Measurements from ENCODE around the gene DEFB129.
"Not testable (repeated sequence)": the region's sequence is repeated elsewhere in the genome, so short reads cannot be mapped to it uniquely, and the experiment has no call there.

The DEFB129 gene

GRCh38 chr20:253447-253846 is 26.4 kb downstream of the DEFB129 start:
- DNase-seq (ENCODE audit: low spot score): not testable (repeated sequence)

GRCh38 chr20:257419-257818 is 30.4 kb downstream of the DEFB129 start, which contains the start of gene DEFB132:
DEFB132 (plus strand) TSS chr20:257724; CDS start chr20:257779, 55 bp downstream.
- DNase-seq (ENCODE audit: low spot score): no peak

GRCh38 chr20:258269-258858 is 31.3 kb downstream of the DEFB129 start:
- no peak for DNase-seq (ENCODE audit: low spot score)

GRCh38 chr20:258963-259362 is 31.9 kb downstream of the DEFB129 start:
- no peak for DNase-seq (ENCODE audit: low spot score)

- no peak for DNase-seq (ENCODE audit: low spot score)
Measured at GRCh38 chr20:259981-260380, 32.9 kb downstream of the DEFB129 start.

GRCh38 chr20:263701-264100 is 36.6 kb downstream of the DEFB129 start:
- DNase-seq (ENCODE audit: low spot score): no peak

- DNase-seq (ENCODE audit: low spot score): peak; percentile 68
Measured at GRCh38 chr20:266596-267562, 39.8 kb downstream of the DEFB129 start.

GRCh38 chr20:270517-270916 is 43.5 kb downstream of the DEFB129 start:
- DNase-seq (ENCODE audit: low spot score): no peak

GRCh38 chr20:271069-271468 is 44.0 kb downstream of the DEFB129 start:
- no peak for DNase-seq (ENCODE audit: low spot score)

GRCh38 chr20:271528-271927 is 44.5 kb downstream of the DEFB129 start:
- DNase-seq (ENCODE audit: low spot score): no peak

- DNase-seq (ENCODE audit: low spot score): no peak
Measured at GRCh38 chr20:272718-273117, 45.7 kb downstream of the DEFB129 start.

- no peak for DNase-seq (ENCODE audit: low spot score)
Measured at GRCh38 chr20:273884-274283, 46.8 kb downstream of the DEFB129 start.

GRCh38 chr20:275791-276190 is 48.7 kb downstream of the DEFB129 start:
- no peak for DNase-seq (ENCODE audit: low spot score)

- no peak for DNase-seq (ENCODE audit: low spot score)
Measured at GRCh38 chr20:276620-277495, 49.8 kb downstream of the DEFB129 start.

- no peak for DNase-seq (ENCODE audit: low spot score)
Measured at GRCh38 chr20:277496-277781, 50.4 kb downstream of the DEFB129 start.

GRCh38 chr20:278181-278580 is 51.1 kb downstream of the DEFB129 start:
- no peak for DNase-seq (ENCODE audit: low spot score)

GRCh38 chr20:278607-279571 is 51.8 kb downstream of the DEFB129 start:
- DNase-seq (ENCODE audit: low spot score): no peak

Measured in kidney capillary endothelial cell (primary cell).